ENCODE results near the gene TSHZ1.

DNA sequence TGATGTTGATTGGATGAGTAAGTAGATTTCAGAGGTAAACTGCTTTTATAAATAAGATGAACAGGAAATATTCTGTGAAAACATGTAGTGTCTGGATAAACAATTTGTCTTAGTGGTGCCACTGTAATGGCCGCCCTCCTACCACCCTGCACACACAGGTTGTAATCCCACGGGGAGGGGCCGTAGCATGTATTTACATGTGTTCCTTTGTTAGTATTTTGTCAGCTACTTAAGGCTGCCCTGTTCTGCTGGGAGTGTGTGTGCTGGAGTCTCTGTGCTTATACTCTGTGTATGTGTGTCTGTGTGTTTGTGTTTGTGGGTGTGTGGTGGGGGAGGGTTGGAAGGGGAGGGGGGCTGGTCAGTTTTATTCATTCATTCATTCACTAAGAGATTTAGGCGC lies 5.1 kb downstream of the TSHZ1 start:
- TF ChIP-seq, protein P1, sequence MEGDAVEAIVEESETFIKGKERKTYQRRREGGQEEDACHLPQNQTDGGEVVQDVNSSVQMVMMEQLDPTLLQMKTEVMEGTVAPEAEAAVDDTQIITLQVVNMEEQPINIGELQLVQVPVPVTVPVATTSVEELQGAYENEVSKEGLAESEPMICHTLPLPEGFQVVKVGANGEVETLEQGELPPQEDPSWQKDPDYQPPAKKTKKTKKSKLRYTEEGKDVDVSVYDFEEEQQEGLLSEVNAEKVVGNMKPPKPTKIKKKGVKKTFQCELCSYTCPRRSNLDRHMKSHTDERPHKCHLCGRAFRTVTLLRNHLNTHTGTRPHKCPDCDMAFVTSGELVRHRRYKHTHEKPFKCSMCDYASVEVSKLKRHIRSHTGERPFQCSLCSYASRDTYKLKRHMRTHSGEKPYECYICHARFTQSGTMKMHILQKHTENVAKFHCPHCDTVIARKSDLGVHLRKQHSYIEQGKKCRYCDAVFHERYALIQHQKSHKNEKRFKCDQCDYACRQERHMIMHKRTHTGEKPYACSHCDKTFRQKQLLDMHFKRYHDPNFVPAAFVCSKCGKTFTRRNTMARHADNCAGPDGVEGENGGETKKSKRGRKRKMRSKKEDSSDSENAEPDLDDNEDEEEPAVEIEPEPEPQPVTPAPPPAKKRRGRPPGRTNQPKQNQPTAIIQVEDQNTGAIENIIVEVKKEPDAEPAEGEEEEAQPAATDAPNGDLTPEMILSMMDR (IDR thresholded peaks at IDR 0.05; ENCODE audit: insufficient read depth, low read length, poor library complexity, severe bottlenecking) = no peak
- no peak for TF ChIP-seq EZH2phosphoT487 (conservative IDR thresholded peaks at IDR 0.05; ENCODE audit: low read length)

Measured in SU-DHL-6 (cell line).